AG08395 (cell line): ENCODE measurements around the gene DDX54.

Experiments
- DNase-seq: peaks from one replicate; pipeline ENCODE4 v3.0.0; 2012; ENCODE audit warnings: mixed read lengths, low spot score

DDX54 gene

DNA sequence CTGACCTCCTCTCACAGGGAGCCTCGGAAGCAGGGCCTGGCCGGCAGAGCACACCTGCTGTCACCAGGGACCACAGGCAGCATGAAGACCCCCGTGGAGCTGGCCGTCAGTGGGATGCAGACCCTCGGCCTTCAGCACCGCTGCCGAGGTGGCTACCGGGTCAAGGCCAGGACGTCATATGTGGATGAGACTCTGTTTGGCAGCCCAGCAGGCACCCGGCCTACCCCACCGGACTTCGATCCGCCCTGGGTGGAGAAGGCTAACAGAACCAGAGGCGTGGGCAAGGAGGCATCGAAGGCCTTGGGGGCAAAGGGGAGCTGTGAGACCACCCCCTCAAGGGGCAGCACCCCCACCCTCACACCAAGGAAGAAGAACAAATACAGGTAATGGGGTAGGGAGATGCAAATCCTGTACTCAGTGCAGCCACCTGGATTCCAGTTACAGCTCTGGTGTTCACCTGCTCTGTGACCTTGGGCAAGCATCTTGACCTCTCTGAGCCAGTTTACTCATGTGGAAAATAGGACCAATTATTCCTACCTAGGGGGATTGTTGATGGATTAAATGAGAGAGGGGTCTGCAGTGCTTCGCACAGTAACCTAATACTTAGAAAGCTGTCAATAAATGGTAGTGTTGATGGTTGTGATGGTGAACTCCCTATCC lies 1.5 kb upstream of the DDX54 start:
- no peak for DNase-seq

DNA sequence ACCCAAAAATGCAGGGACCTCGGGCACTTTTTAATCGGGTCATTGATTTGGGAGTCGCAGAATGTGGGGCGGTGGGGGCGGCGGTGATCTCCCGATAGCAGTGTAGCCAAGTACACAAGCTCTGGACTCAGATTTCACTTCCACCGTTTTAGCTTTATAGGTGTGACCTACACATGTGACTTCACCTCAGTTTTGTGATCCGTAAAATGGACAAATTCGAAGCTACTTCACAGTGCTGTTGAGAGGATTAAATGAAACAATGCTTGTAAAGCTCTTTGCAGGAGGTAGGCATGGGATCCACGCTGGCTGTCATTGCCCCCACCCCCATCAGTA lies 721 bp upstream of the DDX54 start:
- no peak for DNase-seq

DNA sequence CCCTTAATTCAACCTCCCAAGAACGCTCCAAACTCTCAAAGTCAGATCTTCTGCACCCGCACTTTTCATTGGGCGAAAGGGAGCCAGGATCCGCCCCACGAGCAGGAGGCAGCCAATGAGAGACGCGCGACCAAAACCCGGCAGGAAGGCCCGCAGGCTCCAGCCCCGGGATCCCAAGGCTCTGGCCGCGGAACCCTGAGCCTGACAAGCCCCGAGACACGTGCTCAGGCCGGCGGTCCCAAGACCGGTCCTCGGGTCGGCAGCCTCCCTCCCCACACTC lies 438 bp downstream of the DDX54 start:
- peak; percentile 97 for DNase-seq

DNA sequence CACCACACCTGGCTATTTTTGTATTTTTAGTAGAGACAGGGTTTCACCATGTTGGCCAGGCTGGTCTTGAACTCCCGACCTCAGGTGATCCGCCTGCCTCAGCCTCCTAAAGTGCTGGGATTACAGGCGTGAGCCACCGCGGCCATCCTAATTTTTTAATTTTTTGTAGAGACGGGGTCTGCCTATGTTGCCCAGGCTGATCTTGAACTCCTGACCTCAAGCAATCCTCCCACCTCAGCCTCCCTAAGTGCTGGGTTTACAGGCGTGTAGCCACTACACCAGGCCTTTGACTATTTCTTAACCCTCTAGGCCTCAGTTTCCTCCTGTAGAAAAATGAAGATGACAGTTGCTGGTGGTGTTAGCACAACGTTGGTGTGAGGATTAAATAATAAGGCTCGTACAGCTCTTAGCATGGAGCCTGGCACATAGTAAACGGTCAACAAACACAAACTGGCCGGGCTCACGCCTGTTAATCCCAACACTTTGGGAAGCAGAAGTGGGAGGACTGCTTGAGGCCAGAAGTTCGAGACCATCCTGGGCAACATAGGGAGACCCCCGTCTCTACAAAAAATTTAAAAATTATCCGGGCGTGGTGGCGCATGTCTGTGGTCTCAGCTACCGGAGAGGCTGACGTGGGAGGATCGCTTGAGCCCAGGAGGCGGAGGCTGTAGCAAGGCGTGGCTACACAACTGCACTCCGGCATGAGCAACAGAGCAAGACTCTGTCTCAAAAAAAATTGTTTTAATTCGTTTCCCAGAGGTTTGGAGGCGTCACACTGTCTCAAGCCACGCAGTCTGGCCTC lies 979 bp downstream of the DDX54 start:
- DNase-seq: no peak

- DNase-seq: no peak
Observed at GRCh38 chr12:113183030-113183589, 2.2 kb downstream of the DDX54 start.

- DNase-seq: no peak
Observed at GRCh38 chr12:113181975-113182374, 3.3 kb downstream of the DDX54 start.

DNA sequence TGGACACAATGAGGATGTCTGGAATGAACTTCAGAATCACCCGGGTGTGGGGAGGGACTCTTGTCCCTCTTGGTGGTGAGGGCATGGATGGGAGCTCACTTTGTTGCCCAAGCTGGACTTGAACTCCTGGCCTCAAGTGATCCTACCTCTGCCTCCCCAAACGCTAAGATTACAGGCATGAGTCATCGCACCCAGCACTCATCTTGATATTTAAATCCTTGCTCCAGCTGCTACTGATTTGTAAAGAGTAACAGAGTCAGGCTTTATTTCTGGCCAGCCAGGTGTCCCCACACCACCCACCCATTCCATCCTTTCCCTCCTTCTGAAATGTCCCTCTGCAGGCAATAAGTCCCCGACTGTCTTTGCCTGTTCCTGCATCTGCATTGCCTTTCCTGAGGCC lies 4.9 kb downstream of the DDX54 start:
- no peak for DNase-seq

GRCh38 chr12:113179023-113179422 lies 6.3 kb downstream of the DDX54 start:
- DNase-seq: no peak

DNA sequence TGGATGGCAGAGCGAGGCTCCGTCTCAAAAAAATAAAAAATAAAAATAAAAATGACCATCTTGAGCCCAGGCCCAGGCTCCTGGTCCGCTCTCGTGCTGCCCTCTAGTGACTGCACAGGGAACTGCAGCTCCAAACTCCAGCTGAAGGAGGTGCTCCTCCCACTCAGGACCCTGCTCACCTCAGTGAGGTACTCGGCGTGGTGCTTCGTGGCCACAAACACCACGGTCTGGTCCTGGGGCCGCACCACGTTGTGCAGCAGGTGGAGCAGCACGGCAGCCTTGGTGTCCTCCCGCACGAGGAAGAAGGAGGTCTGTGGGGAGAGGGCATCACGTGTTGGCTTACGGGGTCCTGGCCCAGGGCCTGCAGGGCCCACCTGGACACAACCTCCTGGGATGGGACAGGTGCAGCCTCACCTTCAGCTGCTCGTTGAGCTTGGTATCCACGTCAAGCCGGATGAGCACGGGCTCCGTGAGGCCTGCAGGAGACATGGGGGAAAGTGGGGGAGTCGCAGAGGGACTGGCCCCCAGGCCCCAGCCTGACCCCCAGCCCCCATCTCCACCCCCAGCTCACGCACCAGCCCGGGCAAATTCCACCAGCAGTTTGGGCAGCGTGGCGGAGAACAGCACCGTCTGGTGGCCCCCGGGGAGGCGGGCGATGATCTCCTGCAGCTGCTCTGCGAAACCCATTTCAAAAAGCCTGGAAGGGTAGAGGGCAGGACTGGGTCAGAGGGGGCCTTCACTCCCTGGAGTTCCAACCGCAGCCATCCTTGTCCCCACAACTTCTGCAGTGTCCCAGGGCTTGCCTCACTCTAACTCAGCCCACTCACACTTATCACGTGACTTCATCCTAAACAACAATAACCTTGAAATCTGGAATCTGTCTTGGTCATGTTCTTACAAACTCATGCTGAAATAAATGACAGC lies 10.6 kb downstream of the DDX54 start:
- DNase-seq: peak; percentile 88

GRCh38 chr12:113173081-113173698 lies 12.1 kb downstream of the DDX54 start:
- no peak for DNase-seq

- no peak for DNase-seq
Observed at GRCh38 chr12:113172185-113172584, 13.1 kb downstream of the DDX54 start.

- no peak for DNase-seq
Observed at GRCh38 chr12:113171543-113171942, 13.7 kb downstream of the DDX54 start.

GRCh38 chr12:113170926-113171325 lies 14.4 kb downstream of the DDX54 start:
- DNase-seq: no peak

- no peak for DNase-seq
Observed at GRCh38 chr12:113170457-113170856, 14.8 kb downstream of the DDX54 start.

- no peak for DNase-seq
Observed at GRCh38 chr12:113169697-113170096, 15.6 kb downstream of the DDX54 start.

DNA sequence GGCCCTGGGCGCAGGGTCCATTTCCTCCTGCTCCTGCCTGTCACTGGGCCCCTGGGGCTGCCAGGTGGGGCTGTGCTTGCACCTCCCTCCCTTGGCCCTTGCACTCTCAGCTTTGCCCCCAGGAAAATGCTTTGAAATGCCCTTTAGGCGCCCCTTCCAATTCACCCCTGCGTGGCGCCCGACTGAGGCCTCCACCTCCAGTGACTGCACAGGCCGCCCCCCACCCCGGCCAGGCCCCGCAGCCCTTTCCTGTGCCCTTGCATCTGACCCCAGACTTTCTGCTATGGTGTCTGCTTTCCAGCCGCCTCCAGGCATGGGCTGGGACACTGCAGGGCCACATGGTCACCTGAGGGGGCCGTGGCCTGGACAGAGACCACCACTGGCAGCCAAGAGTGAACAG lies 17.4 kb downstream of the DDX54 start:
- DNase-seq: no peak

DNA sequence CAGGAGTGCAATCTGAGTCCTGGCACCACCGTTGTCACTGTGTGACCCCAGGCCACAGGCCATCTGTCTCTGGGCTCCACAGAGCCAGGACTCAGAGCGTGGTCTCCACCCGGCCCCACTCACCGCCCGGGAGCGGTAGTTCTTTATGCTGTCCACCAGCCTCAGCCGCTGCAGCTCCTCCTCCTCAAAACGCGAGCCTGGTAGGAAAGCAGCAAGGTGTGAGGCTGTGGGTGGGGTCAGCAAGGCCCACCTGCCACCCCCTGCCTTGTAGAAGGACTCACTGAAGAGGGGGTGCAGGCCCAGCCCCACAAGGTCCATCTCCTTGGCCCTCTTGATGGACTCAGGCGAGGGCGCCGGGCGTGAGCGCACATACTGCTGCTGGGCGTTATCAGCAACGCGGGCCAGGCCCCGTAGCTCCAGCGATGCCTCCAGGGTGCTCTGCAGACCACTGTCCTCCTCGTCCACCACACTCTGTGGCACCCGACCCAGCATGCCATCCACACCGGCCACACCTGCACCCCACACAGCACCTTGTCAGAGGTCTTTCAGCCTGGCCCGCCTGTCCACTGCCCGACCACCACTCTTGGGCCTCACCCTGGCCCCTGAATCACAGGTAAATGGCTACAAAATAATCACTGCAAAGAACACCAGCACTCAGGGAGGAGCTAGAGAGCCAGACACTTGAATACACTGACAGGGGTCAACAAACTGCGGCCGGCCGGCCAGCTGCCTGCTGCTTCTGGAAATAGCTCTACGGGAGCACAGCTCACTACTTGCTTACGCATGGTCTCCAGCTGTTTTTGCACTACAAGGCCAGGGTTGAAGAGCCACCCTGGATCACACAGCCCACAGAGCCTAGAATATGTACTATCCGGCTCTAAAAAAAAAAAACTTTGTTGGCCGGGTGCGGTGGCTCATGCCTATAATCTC lies 19.5 kb downstream of the DDX54 start:
- DNase-seq: no peak

DNA sequence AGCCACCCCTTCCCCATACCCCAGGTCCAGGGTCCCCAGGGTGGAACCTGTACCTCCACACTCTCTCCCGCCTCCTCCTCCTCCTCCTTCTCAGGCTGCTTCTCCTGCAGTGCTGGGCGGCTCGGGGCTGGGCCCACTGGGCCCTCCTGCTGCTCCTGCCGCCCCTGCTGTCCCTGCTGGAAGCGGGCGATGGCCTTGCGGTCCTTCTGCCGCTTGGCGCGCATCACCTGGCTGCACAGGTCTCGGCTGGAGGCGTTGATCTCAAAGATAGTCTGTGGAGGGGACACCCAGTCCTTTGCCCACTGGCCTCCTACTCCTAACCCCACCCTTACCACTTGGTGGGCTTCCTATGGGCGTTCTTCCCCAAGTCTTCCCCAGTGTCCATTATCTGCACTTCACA lies 21.3 kb downstream of the DDX54 start:
- DNase-seq: no peak

GRCh38 chr12:113163030-113163360 lies 22.3 kb downstream of the DDX54 start:
- DNase-seq: no peak

DNA sequence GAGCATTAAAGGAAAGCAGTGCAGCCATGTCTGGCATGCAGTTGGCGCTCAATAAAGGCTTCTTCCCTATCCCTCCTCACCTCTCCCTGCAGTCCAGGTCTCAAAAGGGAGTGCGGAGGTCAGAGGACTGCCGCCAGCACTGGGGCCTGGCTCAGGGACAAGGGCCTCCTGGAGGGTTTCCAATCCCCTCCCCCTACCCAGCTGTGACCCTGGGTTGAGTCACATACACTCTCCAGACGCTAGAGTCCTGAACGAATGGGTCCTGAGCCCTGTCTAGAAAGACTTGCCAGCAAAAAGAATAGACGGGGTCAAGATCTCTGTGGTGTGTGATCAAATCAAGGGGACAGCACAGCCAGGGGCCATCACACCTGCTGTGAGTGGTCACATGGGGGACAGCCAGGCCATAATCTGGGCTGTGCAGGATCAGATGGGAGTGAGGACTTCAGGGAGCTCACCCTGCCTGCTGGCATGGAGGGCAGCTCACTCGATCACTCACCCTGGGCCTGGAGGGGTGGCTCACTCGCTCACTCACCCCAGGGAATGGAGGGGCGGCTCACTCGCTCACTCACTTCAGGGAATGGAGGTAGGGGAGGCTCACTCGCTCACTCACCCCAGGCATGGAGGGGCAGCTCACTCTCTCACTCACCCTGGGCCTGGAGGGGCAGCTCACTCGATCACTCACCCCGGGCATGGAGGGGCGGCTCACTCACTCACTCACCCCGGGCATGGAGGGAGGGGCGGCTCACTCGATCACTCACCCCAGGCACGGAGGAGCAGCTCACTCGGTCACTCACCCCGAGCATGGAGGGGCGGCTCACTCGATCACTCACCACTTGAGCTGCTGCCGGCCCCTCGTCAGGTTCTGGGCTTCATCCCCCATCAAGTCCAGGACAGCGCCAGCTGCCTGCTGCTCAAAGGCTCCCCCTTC lies 22.9 kb downstream of the DDX54 start:
- DNase-seq: peak; percentile 30
